ENCODE measurements around the gene VWA8. TPM values are rescaled to one million over a fixed set of nuclear protein-coding genes. Genes with fewer than 3 reads are reported as not detected.
A peak's percentile ranks its signal among the peaks of the same experiment; 100 is the strongest.
"Not testable (repeated sequence)": the region's sequence is repeated elsewhere in the genome, so short reads cannot be mapped to it uniquely, and the experiment has no call there.

The VWA8 gene
- total RNA-seq, 1 experiment from 2014 or later: 21.4 TPM

DNA sequence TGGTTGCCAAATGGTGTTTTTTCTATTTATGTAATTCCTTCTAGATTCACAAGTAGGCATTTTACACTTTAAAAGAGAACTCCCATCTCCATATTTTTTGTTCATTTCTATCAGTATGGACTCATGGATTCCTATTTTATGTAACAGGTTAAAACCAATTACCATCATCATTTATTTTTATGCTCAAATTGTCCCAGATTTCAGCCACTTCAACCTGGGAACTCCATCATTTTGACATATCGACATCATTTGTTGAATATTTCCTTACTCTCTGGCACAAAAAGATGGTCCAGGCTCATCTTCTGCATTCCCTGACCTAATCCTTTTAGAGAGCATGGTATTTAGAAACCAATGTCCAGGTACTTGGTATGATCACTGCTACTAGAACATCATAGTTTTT is 79.9 kb downstream of the VWA8 start:
- DNase-seq (ENCODE audit: unreplicated experiment): no peak
- H3K27me3 Mint-ChIP-seq (ENCODE audit: insufficient read depth, unreplicated experiment): no peaks in the 10 kb centered on the region
- no peak overlapping the region for H3K4me3 Mint-ChIP-seq (ENCODE audit: unreplicated experiment)
- no TSS peak for BruUV-seq (replicated peaks)
- POLR2A ChIA-PET: interaction anchor here (0.7 kb wide), 1 partner anchor 61 kb away, joined by 4 read pairs; no protein-coding TSS in a partner anchor
- H3K36me3 Mint-ChIP-seq (ENCODE audit: insufficient read depth, unreplicated experiment): peaks cover 34% of the 10 kb centered on the region
- TF ChIP-seq, protein P1, sequence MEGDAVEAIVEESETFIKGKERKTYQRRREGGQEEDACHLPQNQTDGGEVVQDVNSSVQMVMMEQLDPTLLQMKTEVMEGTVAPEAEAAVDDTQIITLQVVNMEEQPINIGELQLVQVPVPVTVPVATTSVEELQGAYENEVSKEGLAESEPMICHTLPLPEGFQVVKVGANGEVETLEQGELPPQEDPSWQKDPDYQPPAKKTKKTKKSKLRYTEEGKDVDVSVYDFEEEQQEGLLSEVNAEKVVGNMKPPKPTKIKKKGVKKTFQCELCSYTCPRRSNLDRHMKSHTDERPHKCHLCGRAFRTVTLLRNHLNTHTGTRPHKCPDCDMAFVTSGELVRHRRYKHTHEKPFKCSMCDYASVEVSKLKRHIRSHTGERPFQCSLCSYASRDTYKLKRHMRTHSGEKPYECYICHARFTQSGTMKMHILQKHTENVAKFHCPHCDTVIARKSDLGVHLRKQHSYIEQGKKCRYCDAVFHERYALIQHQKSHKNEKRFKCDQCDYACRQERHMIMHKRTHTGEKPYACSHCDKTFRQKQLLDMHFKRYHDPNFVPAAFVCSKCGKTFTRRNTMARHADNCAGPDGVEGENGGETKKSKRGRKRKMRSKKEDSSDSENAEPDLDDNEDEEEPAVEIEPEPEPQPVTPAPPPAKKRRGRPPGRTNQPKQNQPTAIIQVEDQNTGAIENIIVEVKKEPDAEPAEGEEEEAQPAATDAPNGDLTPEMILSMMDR (IDR thresholded peaks at IDR 0.05; ENCODE audit: unreplicated experiment): no peak
- no peaks in the 10 kb centered on the region for H3K4me1 Mint-ChIP-seq (ENCODE audit: insufficient read depth, unreplicated experiment)
- H3K27ac Mint-ChIP-seq (ENCODE audit: low read depth, unreplicated experiment): no peak overlapping the region
- intact Hi-C loops (cut with micrococcal nuclease): no loop called here
- H3K9me3 Mint-ChIP-seq (ENCODE audit: unreplicated experiment): no peaks in the 10 kb centered on the region
- CTCF ChIA-PET: no interaction called here

DNA sequence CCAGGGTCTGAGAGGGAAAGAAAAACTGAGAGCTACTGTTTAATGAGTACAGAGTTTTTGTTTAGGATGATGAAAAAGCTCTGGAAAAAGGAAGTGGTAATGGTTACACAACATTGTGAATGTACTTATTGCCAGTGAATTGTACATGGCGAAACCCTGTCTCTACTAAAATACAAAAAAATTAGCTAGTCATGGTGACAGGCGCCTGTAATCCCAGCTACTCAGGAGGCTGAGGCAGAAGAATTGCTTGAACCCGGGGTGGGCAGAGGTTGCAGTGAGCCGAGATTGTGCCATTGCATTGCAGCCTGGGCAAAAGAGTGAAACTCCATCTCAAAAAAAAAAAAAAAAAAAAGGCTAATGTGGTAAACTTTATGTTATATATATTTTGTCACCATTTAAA is 96.3 kb downstream of the VWA8 start:
- DNase-seq (ENCODE audit: unreplicated experiment): peak; percentile 49
- Mint-ChIP-seq H3K36me3 (ENCODE audit: insufficient read depth, unreplicated experiment) (peaks cover 9% of the 10 kb centered on the region), H3K4me3 (ENCODE audit: unreplicated experiment) (no peak overlapping the region), H3K27me3 (ENCODE audit: insufficient read depth, unreplicated experiment) (no peaks in the 10 kb centered on the region), H3K4me1 (ENCODE audit: insufficient read depth, unreplicated experiment) (no peaks in the 10 kb centered on the region), H3K9me3 (ENCODE audit: unreplicated experiment) (no peaks in the 10 kb centered on the region), H3K27ac (ENCODE audit: low read depth, unreplicated experiment) (no peak overlapping the region)
- intact Hi-C loops (cut with micrococcal nuclease): no loop called here
- no TSS peak for BruUV-seq (replicated peaks)
- TF ChIP-seq, protein P1 (IDR thresholded peaks at IDR 0.05; ENCODE audit: unreplicated experiment): no peak
- CTCF ChIA-PET: interaction anchor here (0.5 to 0.7 kb wide), 4 partner anchors 91 to 732 kb away, joined by 3 read pairs; no protein-coding TSS in a partner anchor
- POLR2A ChIA-PET: interaction anchor here (1.1 kb wide), 1 partner anchor 46 kb away, joined by 3 read pairs; no protein-coding TSS in a partner anchor

DNA sequence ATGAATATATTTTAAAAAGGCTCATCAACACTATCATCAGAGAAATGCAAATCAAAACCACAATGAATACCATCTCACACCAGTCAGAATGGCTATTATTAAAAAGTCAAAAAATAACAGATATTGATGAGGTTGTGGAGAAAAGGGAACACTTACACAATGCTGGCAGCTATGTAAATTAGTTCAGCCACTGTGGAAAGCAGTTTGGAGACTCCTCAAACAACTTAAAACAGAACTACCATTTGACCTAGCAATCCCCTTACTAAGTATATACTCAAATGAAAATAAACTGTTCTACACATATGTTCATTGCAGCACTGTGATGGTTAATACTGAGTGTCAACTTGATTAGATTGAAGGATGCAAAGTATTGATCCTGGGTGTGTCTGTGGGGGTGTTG is 98.2 kb downstream of the VWA8 start:
- CTCF ChIA-PET; H3K27me3 Mint-ChIP-seq (ENCODE audit: insufficient read depth, unreplicated experiment); DNase-seq (ENCODE audit: unreplicated experiment); intact Hi-C loops (cut with micrococcal nuclease); H3K4me1 Mint-ChIP-seq (ENCODE audit: insufficient read depth, unreplicated experiment); H3K4me3 Mint-ChIP-seq (ENCODE audit: unreplicated experiment); H3K27ac Mint-ChIP-seq (ENCODE audit: low read depth, unreplicated experiment); BruUV-seq (replicated peaks); H3K9me3 Mint-ChIP-seq (ENCODE audit: unreplicated experiment): not testable (repeated sequence)
- peaks cover 12% of the 10 kb centered on the region for H3K36me3 Mint-ChIP-seq (ENCODE audit: insufficient read depth, unreplicated experiment)
- POLR2A ChIA-PET: interaction anchor here (1.2 kb wide), 1 partner anchor 31 kb away, joined by 3 read pairs; no protein-coding TSS in a partner anchor

DNA sequence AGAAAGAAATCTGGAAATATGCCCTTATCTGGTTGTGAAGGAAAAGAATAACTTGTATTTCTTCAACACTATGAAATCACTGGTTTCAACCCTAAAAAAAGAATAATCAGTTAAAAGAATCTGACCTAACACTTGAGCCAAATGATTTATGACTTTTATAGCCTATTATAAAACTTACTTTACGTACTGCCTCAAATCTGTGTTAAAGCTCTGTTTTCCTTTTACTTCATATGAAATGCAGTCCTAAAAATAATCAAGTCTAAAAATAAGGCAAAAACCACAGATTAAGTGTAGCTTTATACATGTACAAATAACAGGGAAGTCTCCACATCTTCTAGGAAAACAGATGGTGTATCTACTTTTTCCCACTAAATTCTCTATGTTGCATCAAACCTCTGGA is 101.3 kb downstream of the VWA8 start:
- no peak overlapping the region for H3K27ac Mint-ChIP-seq (ENCODE audit: low read depth, unreplicated experiment)
- ChIA-PET CTCF (interaction anchor here (0.5 kb wide), 1 partner anchor 28 kb away, joined by 3 read pairs; no protein-coding TSS in a partner anchor), POLR2A (no interaction called here)
- H3K4me1 Mint-ChIP-seq (ENCODE audit: insufficient read depth, unreplicated experiment): no peaks in the 10 kb centered on the region
- H3K9me3 Mint-ChIP-seq (ENCODE audit: unreplicated experiment): no peaks in the 10 kb centered on the region
- BruUV-seq (replicated peaks): no TSS peak
- TF ChIP-seq, protein P1 (IDR thresholded peaks at IDR 0.05; ENCODE audit: unreplicated experiment): no peak
- DNase-seq (ENCODE audit: unreplicated experiment): no peak
- H3K4me3 Mint-ChIP-seq (ENCODE audit: unreplicated experiment): no peak overlapping the region
- peaks cover 7% of the 10 kb centered on the region for H3K36me3 Mint-ChIP-seq (ENCODE audit: insufficient read depth, unreplicated experiment)
- intact Hi-C loops (cut with micrococcal nuclease): no loop called here
- no peaks in the 10 kb centered on the region for H3K27me3 Mint-ChIP-seq (ENCODE audit: insufficient read depth, unreplicated experiment)

DNA sequence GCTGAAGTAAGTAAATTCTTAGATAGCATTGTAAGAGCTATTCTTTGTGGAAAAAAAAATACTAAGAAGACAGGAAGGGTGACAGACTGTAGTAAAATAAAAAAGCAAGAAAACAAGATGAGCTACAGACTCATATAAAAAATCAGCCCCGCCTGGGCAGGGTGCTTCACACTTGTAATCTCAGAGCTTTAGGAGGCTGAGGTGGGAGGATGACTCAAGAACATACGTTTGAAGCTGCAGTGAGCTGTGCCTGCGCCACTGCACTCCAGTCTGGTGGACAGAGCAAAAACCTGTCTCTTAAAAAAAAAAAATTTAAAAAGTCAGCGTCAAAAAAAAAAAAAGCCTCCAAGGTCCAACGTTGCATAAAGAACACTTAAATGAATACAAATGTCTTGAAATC is 102.1 kb downstream of the VWA8 start:
- Mint-ChIP-seq H3K4me1 (ENCODE audit: insufficient read depth, unreplicated experiment) (no peaks in the 10 kb centered on the region), H3K27ac (ENCODE audit: low read depth, unreplicated experiment) (no peak overlapping the region), H3K4me3 (ENCODE audit: unreplicated experiment) (no peak overlapping the region), H3K27me3 (ENCODE audit: insufficient read depth, unreplicated experiment) (no peaks in the 10 kb centered on the region), H3K9me3 (ENCODE audit: unreplicated experiment) (no peaks in the 10 kb centered on the region), H3K36me3 (ENCODE audit: insufficient read depth, unreplicated experiment) (peaks cover 7% of the 10 kb centered on the region)
- ChIA-PET CTCF (interaction anchor here (1.2 kb wide), 1 partner anchor 206 kb away, joined by 3 read pairs; no protein-coding TSS in a partner anchor), POLR2A (interaction anchor here (0.6 kb wide), 2 partner anchors 212 to 772 kb away, joined by 3 read pairs; no protein-coding TSS in a partner anchor)
- TF ChIP-seq, protein P1 (IDR thresholded peaks at IDR 0.05; ENCODE audit: unreplicated experiment): no peak
- BruUV-seq (replicated peaks): no TSS peak
- DNase-seq (ENCODE audit: unreplicated experiment): no peak
- intact Hi-C loops (cut with micrococcal nuclease): no loop called here

All from MCF 10A (cell line).